GM06990 (cell line): ENCODE data around the gene MMEL1.
"Not testable (repeated sequence)": the region's sequence is repeated elsewhere in the genome, so short reads cannot be mapped to it uniquely, and the experiment has no call there.

Source experiments
- DNase-seq: peaks from one replicate; pipeline ENCODE4 v3.0.0-alpha.2; 2011; ENCODE audit not compliant: insufficient read length; ENCODE audit errors: extremely low read depth
- H3K27me3 ChIP-seq: replicated peaks from 2 replicates; pipeline ENCODE4 v1.6.0; 2011; ENCODE audit warnings: low read length; ENCODE audit not compliant: control insufficient read depth, insufficient read depth
- H3K36me3 ChIP-seq: 2 replicates; pipeline ENCODE4 v1.5.1; 2011; ENCODE audit warnings: low read length; ENCODE audit not compliant: control insufficient read depth, insufficient read depth
- H3K4me3 ChIP-seq: replicated peaks from 2 replicates; pipeline ENCODE4 v1.5.1; 2011; ENCODE audit warnings: low read depth, mild to moderate bottlenecking, control low read depth, low read length
- TF ChIP-seq, protein P1 (sequence below): IDR thresholded peaks from 2 replicates; pipeline ENCODE4 v1.5.1; 2011; ENCODE audit warnings: low read length, control low read depth, mild to moderate bottlenecking, inconsistent platforms; ENCODE audit not compliant: insufficient read depth, poor library complexity, severe bottlenecking

Gene MMEL1

DNA sequence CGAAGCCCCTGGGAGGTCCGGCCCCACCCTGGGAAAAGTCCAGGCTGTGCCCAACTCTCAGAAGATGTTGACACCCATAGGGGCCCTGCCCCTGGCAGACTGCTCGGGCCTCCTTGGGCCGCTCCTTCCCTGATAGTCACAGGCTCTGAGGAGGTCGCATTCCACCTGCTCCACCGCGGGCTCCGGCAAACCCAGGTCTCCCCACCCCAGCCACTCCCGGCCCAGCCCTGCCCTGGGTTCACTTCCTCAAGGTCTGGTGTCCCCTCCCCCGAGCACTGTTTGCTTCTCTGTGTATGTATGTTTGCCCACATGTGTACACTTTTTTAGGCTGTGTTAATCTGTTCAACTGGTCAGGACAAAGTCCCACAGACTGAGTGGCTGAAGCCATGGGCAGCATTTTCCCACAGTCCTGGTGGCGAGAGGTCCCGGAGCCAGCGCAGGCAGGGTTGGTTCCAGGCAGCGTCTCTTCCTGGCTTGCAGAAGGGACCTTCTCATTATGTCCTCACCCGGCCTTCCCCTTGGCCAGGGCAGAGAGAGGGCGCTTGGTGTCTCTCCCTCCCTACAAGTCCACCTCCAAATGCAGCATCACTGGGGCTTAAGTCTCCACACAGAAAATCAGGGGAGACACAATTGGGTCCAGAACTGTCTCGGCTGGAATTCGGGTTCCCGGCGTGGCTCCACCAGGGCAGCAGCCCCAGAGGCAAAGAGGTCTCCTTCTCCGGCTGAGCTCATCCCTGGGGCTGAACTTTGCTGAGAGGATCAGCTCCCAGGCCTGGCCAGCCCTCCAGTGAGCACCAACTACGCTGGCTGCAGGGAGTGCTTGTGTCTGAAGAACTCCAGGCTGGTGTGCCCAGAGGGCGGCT is 56.8 kb downstream of the MMEL1 start:
- TF ChIP-seq, protein P1, sequence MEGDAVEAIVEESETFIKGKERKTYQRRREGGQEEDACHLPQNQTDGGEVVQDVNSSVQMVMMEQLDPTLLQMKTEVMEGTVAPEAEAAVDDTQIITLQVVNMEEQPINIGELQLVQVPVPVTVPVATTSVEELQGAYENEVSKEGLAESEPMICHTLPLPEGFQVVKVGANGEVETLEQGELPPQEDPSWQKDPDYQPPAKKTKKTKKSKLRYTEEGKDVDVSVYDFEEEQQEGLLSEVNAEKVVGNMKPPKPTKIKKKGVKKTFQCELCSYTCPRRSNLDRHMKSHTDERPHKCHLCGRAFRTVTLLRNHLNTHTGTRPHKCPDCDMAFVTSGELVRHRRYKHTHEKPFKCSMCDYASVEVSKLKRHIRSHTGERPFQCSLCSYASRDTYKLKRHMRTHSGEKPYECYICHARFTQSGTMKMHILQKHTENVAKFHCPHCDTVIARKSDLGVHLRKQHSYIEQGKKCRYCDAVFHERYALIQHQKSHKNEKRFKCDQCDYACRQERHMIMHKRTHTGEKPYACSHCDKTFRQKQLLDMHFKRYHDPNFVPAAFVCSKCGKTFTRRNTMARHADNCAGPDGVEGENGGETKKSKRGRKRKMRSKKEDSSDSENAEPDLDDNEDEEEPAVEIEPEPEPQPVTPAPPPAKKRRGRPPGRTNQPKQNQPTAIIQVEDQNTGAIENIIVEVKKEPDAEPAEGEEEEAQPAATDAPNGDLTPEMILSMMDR = no peak
- DNase-seq = peak; percentile 61
- Histone ChIP-seq H3K27me3 (no peaks in the 10 kb centered on the region), H3K4me3 (peak overlapping the region; percentile 51), H3K36me3 (no peaks in the 10 kb centered on the region)

DNA sequence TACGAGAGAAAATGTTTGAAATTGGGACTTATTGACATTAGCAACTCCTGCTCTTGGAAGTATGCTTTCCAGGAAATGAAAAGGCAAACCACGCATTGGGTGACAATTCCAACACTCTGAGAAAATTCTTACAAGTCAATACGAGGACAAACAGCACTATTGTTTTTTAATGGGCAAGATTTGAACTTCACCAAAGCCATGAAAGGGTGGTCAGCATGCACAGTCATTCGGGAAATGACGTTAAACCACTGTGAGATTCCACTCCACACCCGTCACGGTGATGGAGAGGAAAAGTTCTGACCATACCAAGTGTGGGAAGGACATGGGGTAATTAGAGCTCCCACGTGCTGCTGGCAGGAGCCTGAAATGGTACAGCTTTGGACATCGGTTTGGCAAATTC is 58.5 kb downstream of the MMEL1 start:
- DNase-seq = no peak
- Histone ChIP-seq H3K27me3 (no peaks in the 10 kb centered on the region), H3K36me3 (no peaks in the 10 kb centered on the region), H3K4me3 (no peak overlapping the region)
- TF ChIP-seq, protein P1 = no peak

DNA sequence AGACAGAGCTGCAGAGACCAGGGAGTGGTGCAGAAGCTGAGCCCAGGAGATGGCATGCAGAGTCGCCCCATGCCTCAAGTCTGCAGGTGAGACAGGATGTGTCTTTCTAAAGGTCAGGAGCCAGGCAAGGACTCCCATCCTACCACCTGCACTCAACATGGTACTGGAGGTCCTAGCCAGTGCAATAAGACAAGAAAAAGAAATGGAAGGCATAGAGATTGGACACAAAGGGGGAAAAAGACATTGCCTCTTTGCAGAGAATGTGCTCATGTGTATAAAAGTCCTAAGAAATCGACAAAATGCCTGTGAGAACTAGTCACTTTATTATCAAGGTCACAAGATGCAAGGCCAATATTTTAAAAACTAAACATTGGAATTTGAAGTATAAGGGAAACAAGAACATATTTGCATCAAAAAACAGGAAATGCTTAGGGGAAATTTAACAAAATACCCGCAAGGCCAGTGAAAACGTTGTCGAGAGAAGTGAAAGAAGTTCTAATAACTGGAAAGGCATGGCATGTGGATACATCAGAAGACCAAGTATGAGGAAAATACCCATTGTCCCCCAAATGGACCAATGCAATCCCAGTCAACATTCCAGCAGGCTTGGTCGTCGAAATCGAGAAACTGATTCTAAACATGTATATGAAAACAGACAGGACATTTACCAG is 59.4 kb downstream of the MMEL1 start:
- TF ChIP-seq, protein P1 = no peak
- no peaks in the 10 kb centered on the region for H3K36me3 ChIP-seq
- no peaks in the 10 kb centered on the region for H3K27me3 ChIP-seq
- no peak for DNase-seq
- H3K4me3 ChIP-seq = no peak overlapping the region

DNA sequence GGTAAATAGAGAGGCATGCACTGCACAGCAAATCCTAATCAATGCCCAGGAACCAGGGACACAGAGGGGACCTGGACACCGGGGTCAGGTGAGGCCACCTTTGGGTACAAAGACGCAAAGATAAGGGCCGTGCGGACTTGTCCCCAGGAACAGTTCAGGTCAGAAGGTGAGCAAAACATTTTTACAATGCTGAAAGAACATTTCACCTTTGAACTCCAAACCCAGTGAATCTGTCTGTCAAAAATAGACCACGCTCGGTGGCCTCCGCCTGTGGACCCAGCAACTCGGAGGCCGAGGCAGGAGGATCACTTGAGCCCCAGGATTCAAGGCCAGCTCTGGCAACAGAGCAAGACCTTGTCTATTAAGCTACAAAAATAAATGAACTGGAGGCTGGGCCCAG is 61.5 kb downstream of the MMEL1 start:
- DNase-seq = no peak
- no peaks in the 10 kb centered on the region for H3K36me3 ChIP-seq
- H3K4me3 ChIP-seq = no peak overlapping the region
- H3K27me3 ChIP-seq = no peaks in the 10 kb centered on the region
- TF ChIP-seq, protein P1 = no peak

DNA sequence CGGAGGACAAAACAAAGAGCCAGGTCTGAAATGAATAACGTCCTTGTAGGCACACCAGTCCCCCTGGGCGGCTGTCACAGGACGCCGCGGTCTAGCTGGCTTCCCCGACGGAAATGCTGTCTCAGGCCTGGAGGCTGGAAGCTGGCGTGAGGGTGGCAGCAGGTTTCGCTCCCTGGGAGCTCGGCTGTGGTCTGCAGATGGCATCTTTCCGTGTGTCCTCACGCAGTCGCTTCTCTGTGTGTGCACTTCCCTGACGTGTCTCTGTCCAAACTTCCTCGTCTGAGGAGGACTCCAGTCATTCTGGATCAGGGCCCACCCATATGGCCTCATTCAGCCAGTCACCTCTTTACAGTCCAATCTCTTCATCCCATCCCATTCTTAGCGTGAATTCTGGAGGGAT is 62.5 kb downstream of the MMEL1 start:
- Histone ChIP-seq H3K27me3 (no peaks in the 10 kb centered on the region), H3K4me3 (no peak overlapping the region), H3K36me3 (no peaks in the 10 kb centered on the region)
- TF ChIP-seq, protein P1 = no peak
- no peak for DNase-seq

DNA sequence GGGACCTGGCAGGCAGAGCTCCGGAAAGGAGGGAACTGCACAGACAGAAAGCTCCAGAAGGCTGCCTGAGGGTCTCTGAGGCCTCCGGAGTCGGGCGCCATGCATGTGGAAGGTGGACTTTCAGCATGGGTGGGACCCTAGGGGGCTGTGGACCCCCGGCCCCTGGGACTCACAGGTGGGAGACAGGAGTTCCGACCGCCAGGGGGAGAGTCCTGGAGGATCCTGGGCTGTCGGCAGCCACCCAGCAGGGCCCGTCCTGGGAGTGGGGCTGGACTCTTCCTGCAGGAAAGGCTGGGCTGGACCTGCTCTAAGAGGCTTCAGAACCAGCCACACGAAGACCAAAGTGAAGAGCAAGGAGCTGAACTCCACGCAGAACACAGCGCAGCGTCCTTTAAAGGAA is 63.1 kb downstream of the MMEL1 start:
- not testable (repeated sequence) for H3K27me3 ChIP-seq, H3K36me3 ChIP-seq, DNase-seq, H3K4me3 ChIP-seq
